Endothelial cell of umbilical vein (primary cell): ENCODE data around the gene UGT1A5. TPM values are rescaled to one million over a fixed set of nuclear protein-coding genes. Genes with fewer than 3 reads are reported as not detected.

Experiments
- BruUV-seq: library from RNA; stranded (reverse); fragments of 400-500 nt; replicated peaks from 2 replicates; lab custom pipeline; 2021; lab: Mats Ljungman, UMichigan
- CTCF ChIA-PET: fragments of 300-600, 350-600 bp; sonication (Branson Sonifier 250); formaldehyde crosslinking; loops from one replicate; lab custom pipeline; 2021; ENCODE audit warnings: antibody characterized with exemption, inconsistent platforms; lab: Charles Lee
- POLR2A ChIA-PET: fragments of 300-600, 350-600 bp; sonication (Branson Sonifier 250); formaldehyde crosslinking; loops from one replicate; lab custom pipeline; 2021; ENCODE audit warnings: antibody characterized with exemption, inconsistent platforms; lab: Charles Lee
- DNase-seq: peaks from one replicate; pipeline ENCODE4 v3.0.0-alpha.2; 2011; ENCODE audit warnings: low read depth, low spot score
- FAIRE-seq: peaks from 2 replicates; lab custom pipeline; 2011; peaks lifted over from hg19 to GRCh38; lab: Jason Lieb, UNC
- H2AFZ ChIP-seq: 2 replicates; pipeline ENCODE4 v1.6.0; 2012; ENCODE audit warnings: low read depth, low read length, control low read depth, inconsistent platforms
- H3K27ac ChIP-seq: 2 replicates; pipeline ENCODE4 v1.5.1; 2011; ENCODE audit warnings: low read depth, mild to moderate bottlenecking, control low read depth, low read length, moderate library complexity; ENCODE audit not compliant: insufficient read depth
- H3K27me3 ChIP-seq, 2 experiments: 2 replicates each; pipeline versions ENCODE4 v1.6.0 to v1.6.1; 2011; ENCODE audit warnings: low read length in 2 of 2, mixed read lengths in 1 of 2; ENCODE audit not compliant: control insufficient read depth in 2 of 2, insufficient read depth in 2 of 2
- H3K36me3 ChIP-seq, 2 experiments: 2 replicates in 1 of 2; 3 replicates in 1 of 2; pipeline ENCODE4 v1.5.1; 2011; ENCODE audit warnings: low read length in 2 of 2, mild to moderate bottlenecking in 1 of 2, moderate library complexity in 1 of 2; ENCODE audit not compliant: control insufficient read depth in 2 of 2, insufficient read depth in 2 of 2; ENCODE audit errors: extremely low read depth in 1 of 2
- H3K4me1 ChIP-seq: 3 replicates; pipeline ENCODE4 v1.5.1; 2011; ENCODE audit warnings: mild to moderate bottlenecking, low read length; ENCODE audit not compliant: control insufficient read depth, insufficient read depth; ENCODE audit errors: extremely low read depth
- H3K4me2 ChIP-seq: 2 replicates; pipeline ENCODE4 v1.6.1; 2011; ENCODE audit warnings: low read length, control low read depth, mixed read lengths; ENCODE audit not compliant: insufficient read depth
- H3K4me3 ChIP-seq, 3 experiments: fragments of 200-600 bp in 1 of 3; sonication (generic), shearing (Covaris generic) in 1 of 3; replicated peaks in 1 of 3; 2 replicates each; pipeline ENCODE4 v1.5.1; 2011 to 2016; ENCODE audit warnings: control low read depth in 3 of 3, low read length in 3 of 3, mild to moderate bottlenecking in 2 of 3, inconsistent platforms in 1 of 3, low read depth in 1 of 3, moderate library complexity in 1 of 3; ENCODE audit not compliant: insufficient read depth in 1 of 3
- H3K79me2 ChIP-seq: 2 replicates; pipeline ENCODE4 v1.6.0; 2012; ENCODE audit warnings: low read length, inconsistent platforms; ENCODE audit not compliant: control insufficient read depth, insufficient read depth
- H3K9ac ChIP-seq: replicated peaks from 2 replicates; pipeline ENCODE3; 2011; ENCODE audit warnings: low read length, control low read depth; ENCODE audit not compliant: insufficient read depth; ENCODE audit errors: extremely low read depth
- H3K9me1 ChIP-seq: replicated peaks from 3 replicates; pipeline ENCODE4 v1.6.0; 2011; ENCODE audit warnings: mild to moderate bottlenecking, low read length; ENCODE audit not compliant: control insufficient read depth, insufficient read depth; ENCODE audit errors: extremely low read depth
- H3K9me3 ChIP-seq: replicated peaks from 2 replicates; pipeline ENCODE4 v1.5.1; 2012; ENCODE audit warnings: low read length, inconsistent platforms; ENCODE audit not compliant: control insufficient read depth, insufficient read depth
- H4K20me1 ChIP-seq: replicated peaks from 2 replicates; pipeline ENCODE3; 2011; ENCODE audit warnings: mild to moderate bottlenecking, low read length; ENCODE audit not compliant: control insufficient read depth, insufficient read depth; ENCODE audit errors: extremely low read depth
- CTCF ChIP-seq, 2 donors: IDR thresholded peaks; 1 replicate in 1 of 2; 2 replicates in 1 of 2; pipeline ENCODE4 v1.5.1; 2011; ENCODE audit warnings: low read length in 2 of 2, mild to moderate bottlenecking in 2 of 2, moderate library complexity in 2 of 2, control low read depth in 1 of 2, inconsistent platforms in 1 of 2, low read depth in 1 of 2; ENCODE audit not compliant: insufficient read depth in 1 of 2; ENCODE audit errors: extremely low read depth in 1 of 2
- EZH2 ChIP-seq: IDR thresholded peaks from 2 replicates; pipeline ENCODE4 v1.6.1; 2012; ENCODE audit warnings: borderline replicate concordance, low read depth, mild to moderate bottlenecking, moderate library complexity, low read length, inconsistent platforms; ENCODE audit not compliant: severe bottlenecking
- FOS ChIP-seq: IDR thresholded peaks from 2 replicates; pipeline ENCODE4 v1.6.1; 2011; ENCODE audit warnings: mild to moderate bottlenecking, low read length, moderate library complexity, borderline replicate concordance; ENCODE audit not compliant: insufficient read depth
- GATA2 ChIP-seq: IDR thresholded peaks from 2 replicates; pipeline ENCODE4 v1.7.0; 2011; ENCODE audit warnings: low read depth, mild to moderate bottlenecking, moderate library complexity, mixed read lengths, low read length; ENCODE audit not compliant: insufficient read length, insufficient read depth
- JUN ChIP-seq: IDR thresholded peaks from 2 replicates; pipeline ENCODE4 v1.6.1; 2011; ENCODE audit warnings: borderline replicate concordance, low read depth; ENCODE audit not compliant: insufficient read length, insufficient read depth
- MAX ChIP-seq: IDR thresholded peaks from 2 replicates; pipeline ENCODE4 v1.6.1; 2011; ENCODE audit not compliant: insufficient read depth, insufficient read length
- MYC ChIP-seq: IDR thresholded peaks from one replicate; pipeline ENCODE4 v1.6.1; 2011; ENCODE audit warnings: mild to moderate bottlenecking, low read depth, low read length
- POLR2A ChIP-seq: IDR thresholded peaks from 2 replicates; pipeline ENCODE4 v1.6.1; 2012; ENCODE audit warnings: low read depth, mild to moderate bottlenecking, control low read depth, low read length
- POLR2AphosphoS5 ChIP-seq: IDR thresholded peaks from 2 replicates; pipeline ENCODE4 v1.6.1; 2012; ENCODE audit warnings: low read depth, mild to moderate bottlenecking, control low read depth, low read length, moderate library complexity; ENCODE audit not compliant: insufficient read depth
- dilution Hi-C: fragments of 300-500 bp; cut with MboI; formaldehyde crosslinking; loops from one replicate; pipeline ENCODE4 v1.15.0; 2019; ENCODE audit warnings: low sequenced_read_pairs; ENCODE audit not compliant: extremely low pct_ligation_motif_present
- intact Hi-C: fragments of 100-400 bp; cut with micrococcal nuclease; formaldehyde crosslinking; loops from one replicate; pipeline ENCODE4 v1.10.0; 2022
- polyA plus RNA-seq, 4 experiments: library from polyadenylated mRNA; depleted of rRNA in 3 of 4; stranded (reverse) in 3 of 4; unstranded in 1 of 4; fragments of >200 nt; gene quantifications; 2 replicates each; pipeline versions ENCODE4 v1.2.1 to v1.2.3, GENCODE V29; 2011 to 2012; ENCODE audit warnings: missing spikeins in 1 of 4
- total RNA-seq: library from RNA; stranded (reverse); gene quantifications from 2 replicates; pipeline ENCODE4 v1.2.3, GENCODE V29; 2021

The UGT1A5 gene
- total and polyA plus RNA-seq, 2 donors (not counting 3 experiments of a cell fraction or from before 2014, with no cell fraction given): not detected

GRCh38 chr2:233803994-233804393 is 91.3 kb downstream of the UGT1A5 start:
- H3K4me2 ChIP-seq: no peak overlapping the region
- H3K27me3 ChIP-seq: no peaks in the 10 kb centered on the region
- ChIA-PET CTCF (no interaction called here), POLR2A (no interaction called here)
- no peak overlapping the region for H3K4me3 ChIP-seq
- H3K9ac ChIP-seq: no peak overlapping the region
- no peaks in the 10 kb centered on the region for H3K4me1 ChIP-seq
- BruUV-seq: no TSS peak
- intact Hi-C loops: no loop called here
- FAIRE-seq: no peak
- no peak for DNase-seq
- no peak overlapping the region for H3K27ac ChIP-seq
- no peaks in the 10 kb centered on the region for H3K9me3 ChIP-seq
- no peak overlapping the region for H2AFZ ChIP-seq
- no peaks in the 10 kb centered on the region for H3K79me2 ChIP-seq
- H3K9me1 ChIP-seq: no peaks in the 10 kb centered on the region
- no peaks in the 10 kb centered on the region for H3K36me3 ChIP-seq
- TF ChIP-seq JUN (no peak), EZH2 (no peak), CTCF (IDR thresholded peaks at IDR 0.05; ENCODE audit: extremely low read depth in 1 of 2, insufficient read depth in 1 of 2, low read depth in 1 of 2, low read length in 2 of 2) (no peak), POLR2AphosphoS5 (no peak), FOS (no peak), MYC (no peak), MAX (no peak), GATA2 (no peak), POLR2A (no peak)
- H4K20me1 ChIP-seq: no peaks in the 10 kb centered on the region
- dilution Hi-C loops: no loop called here
